ENCODE measurements around the gene ULK3. TPM values are rescaled to one million over a fixed set of nuclear protein-coding genes. Genes with fewer than 3 reads are reported as not detected.

The ULK3 gene
- polyA plus RNA-seq, 2 of the 4 experiments (the other 2 are of a cell fraction), result 28.1 to 48.9 TPM

DNA sequence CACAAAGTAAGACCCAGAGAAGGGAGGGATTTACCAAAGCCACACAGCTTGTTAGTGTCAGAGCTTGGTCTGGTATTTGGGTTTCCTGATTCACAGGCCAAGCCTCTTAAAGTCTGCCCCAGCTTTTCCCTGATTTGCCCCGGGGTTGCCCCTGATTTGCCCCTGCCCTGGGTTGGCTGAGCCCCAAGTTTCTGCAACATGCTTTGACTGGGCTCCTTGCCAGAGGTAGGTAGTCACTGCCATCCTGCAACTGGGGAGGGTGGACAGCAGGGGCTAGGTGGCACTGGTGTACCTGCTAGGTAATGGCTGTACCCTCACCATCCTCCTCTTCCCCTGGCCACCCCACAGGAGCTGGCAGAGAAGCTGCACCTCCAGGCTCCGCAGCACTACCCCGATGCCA lies 49.4 kb upstream of the ULK3 start:
- no peak overlapping the region for H3K4me3 ChIP-seq

DNA sequence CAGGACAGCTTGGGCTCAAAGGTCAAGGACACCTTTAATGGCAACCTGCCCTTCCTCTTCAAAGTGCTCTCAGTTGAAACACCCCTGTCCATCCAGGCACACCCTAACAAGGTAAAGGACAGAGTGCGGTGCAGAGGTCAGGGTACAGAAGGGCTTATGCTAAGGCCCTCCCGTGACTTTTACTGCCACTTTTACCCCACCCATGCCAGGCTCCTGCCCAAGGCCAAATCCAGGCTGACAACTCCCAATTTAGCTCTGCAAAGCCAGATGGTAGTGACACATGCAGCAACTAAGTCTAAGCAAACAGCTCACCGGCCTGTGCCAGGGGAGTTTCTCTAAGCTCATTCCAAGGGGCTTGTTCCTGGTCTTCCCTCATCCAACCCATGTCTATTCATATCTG lies 48.5 kb upstream of the ULK3 start:
- 87% methylated on average over 3 of the region's 3 CpGs for WGBS (ENCODE audit: missing lambda C conversion rate)

More for the DNA sequence above, 49.4 kb upstream of the ULK3 start:
- Histone ChIP-seq H3K4me1 (peaks cover 9% of the 10 kb centered on the region; the same call in 1 of the 3 replicates), H3K9me3 (no peaks in the 10 kb centered on the region), H3K4me2 (no peak overlapping the region), H3K27ac (no peak overlapping the region)
- 71% methylated on average over 3 of the region's 3 CpGs for WGBS (ENCODE audit: missing lambda C conversion rate)
- FAIRE-seq, result no peak
- no peak for TF ChIP-seq TP53 (CRISPR knock-in tag; IDR thresholded peaks at IDR 0.05)
- TF ChIP-seq TFCP2L1 (CRISPR knock-in tag; IDR thresholded peaks at IDR 0.05), result no peak
- TF ChIP-seq ZSCAN20 (CRISPR knock-in tag; IDR thresholded peaks at IDR 0.05), result no peak
- TF ChIP-seq, protein P1, sequence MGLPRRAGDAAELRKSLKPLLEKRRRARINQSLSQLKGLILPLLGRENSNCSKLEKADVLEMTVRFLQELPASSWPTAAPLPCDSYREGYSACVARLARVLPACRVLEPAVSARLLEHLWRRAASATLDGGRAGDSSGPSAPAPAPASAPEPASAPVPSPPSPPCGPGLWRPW (IDR thresholded peaks at IDR 0.05), result no peak
- TF ChIP-seq HDAC2 (IDR thresholded peaks at IDR 0.05), result no peak
- TF ChIP-seq CBX8 (IDR thresholded peaks at IDR 0.05), result no peak
- TF ChIP-seq RNF2 (IDR thresholded peaks at IDR 0.05; ENCODE audit: borderline replicate concordance, low read depth), result no peak
- TF ChIP-seq, protein P2, sequence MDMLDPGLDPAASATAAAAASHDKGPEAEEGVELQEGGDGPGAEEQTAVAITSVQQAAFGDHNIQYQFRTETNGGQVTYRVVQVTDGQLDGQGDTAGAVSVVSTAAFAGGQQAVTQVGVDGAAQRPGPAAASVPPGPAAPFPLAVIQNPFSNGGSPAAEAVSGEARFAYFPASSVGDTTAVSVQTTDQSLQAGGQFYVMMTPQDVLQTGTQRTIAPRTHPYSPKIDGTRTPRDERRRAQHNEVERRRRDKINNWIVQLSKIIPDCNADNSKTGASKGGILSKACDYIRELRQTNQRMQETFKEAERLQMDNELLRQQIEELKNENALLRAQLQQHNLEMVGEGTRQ (IDR thresholded peaks at IDR 0.05), result no peak
- TF ChIP-seq, protein P3, sequence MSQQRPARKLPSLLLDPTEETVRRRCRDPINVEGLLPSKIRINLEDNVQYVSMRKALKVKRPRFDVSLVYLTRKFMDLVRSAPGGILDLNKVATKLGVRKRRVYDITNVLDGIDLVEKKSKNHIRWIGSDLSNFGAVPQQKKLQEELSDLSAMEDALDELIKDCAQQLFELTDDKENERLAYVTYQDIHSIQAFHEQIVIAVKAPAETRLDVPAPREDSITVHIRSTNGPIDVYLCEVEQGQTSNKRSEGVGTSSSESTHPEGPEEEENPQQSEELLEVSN (IDR thresholded peaks at IDR 0.05; ENCODE audit: borderline replicate concordance, low read depth), result no peak
- TF ChIP-seq ESRRA (IDR thresholded peaks at IDR 0.05; ENCODE audit: borderline replicate concordance, low read length), result no peak
- TF ChIP-seq NFE2L2 (conservative IDR thresholded peaks at IDR 0.05; ENCODE audit: low read length), result no peak
- CTCF ChIA-PET, result interaction anchor here (9.2 kb wide), 1 partner anchor 9 kb away, joined by 92 read pairs; no protein-coding TSS in a partner anchor
- POLR2A ChIA-PET, result interaction anchor here (0.7 to 1.2 kb wide), 2 partner anchors 15 to 48 kb away, joined by 3 read pairs; no protein-coding TSS in a partner anchor
- no peak for ATAC-seq
- no peak for DNase-seq (ENCODE audit: low read depth in 1 of 2, low spot score in 1 of 2)

More for the DNA sequence above, 48.5 kb upstream of the ULK3 start:
- Histone ChIP-seq H3K4me3 (no peak overlapping the region), H3K4me1 (peaks cover 9% of the 10 kb centered on the region; the same call in 1 of the 3 replicates), H3K27ac (no peak overlapping the region), H3K9me3 (no peaks in the 10 kb centered on the region), H3K4me2 (no peak overlapping the region)
- FAIRE-seq, result no peak
- ChIA-PET CTCF (interaction anchor here (0.7 to 9.2 kb wide), 2 partner anchors 9 to 36 kb away, joined by 4 to 92 read pairs; no protein-coding TSS in a partner anchor), POLR2A (no interaction called here)
- no peak for DNase-seq (ENCODE audit: low read depth in 1 of 2, low spot score in 1 of 2)
- no peak for ATAC-seq
- TF ChIP-seq HOXB5 (CRISPR knock-in tag; IDR thresholded peaks at IDR 0.05) (no peak), ZFP36 (IDR thresholded peaks at IDR 0.05; ENCODE audit: borderline replicate concordance, partially characterized antibody) (no peak), MAFK (IDR thresholded peaks at IDR 0.05; ENCODE audit: partially characterized antibody) (no peak), SREBF2 (IDR thresholded peaks at IDR 0.05) (no peak), RFX5 (IDR thresholded peaks at IDR 0.05) (no peak), EHMT2 (IDR thresholded peaks at IDR 0.05; ENCODE audit: low read depth) (no peak), EP300 (IDR thresholded peaks at IDR 0.05) (no peak), BHLHE40 (IDR thresholded peaks at IDR 0.05; ENCODE audit: low read depth, low read length) (no peak), TFCP2L1 (CRISPR knock-in tag; IDR thresholded peaks at IDR 0.05) (no peak), POLR2AphosphoS2 (conservative IDR thresholded peaks at IDR 0.05; ENCODE audit: low read length) (no peak), CEBPB (IDR thresholded peaks at IDR 0.05) (no peak), MAZ (IDR thresholded peaks at IDR 0.05; ENCODE audit: borderline replicate concordance, low read depth, low read length) (no peak), CHD4 (IDR thresholded peaks at IDR 0.05; ENCODE audit: borderline replicate concordance) (no peak)
- TF ChIP-seq, protein P4, sequence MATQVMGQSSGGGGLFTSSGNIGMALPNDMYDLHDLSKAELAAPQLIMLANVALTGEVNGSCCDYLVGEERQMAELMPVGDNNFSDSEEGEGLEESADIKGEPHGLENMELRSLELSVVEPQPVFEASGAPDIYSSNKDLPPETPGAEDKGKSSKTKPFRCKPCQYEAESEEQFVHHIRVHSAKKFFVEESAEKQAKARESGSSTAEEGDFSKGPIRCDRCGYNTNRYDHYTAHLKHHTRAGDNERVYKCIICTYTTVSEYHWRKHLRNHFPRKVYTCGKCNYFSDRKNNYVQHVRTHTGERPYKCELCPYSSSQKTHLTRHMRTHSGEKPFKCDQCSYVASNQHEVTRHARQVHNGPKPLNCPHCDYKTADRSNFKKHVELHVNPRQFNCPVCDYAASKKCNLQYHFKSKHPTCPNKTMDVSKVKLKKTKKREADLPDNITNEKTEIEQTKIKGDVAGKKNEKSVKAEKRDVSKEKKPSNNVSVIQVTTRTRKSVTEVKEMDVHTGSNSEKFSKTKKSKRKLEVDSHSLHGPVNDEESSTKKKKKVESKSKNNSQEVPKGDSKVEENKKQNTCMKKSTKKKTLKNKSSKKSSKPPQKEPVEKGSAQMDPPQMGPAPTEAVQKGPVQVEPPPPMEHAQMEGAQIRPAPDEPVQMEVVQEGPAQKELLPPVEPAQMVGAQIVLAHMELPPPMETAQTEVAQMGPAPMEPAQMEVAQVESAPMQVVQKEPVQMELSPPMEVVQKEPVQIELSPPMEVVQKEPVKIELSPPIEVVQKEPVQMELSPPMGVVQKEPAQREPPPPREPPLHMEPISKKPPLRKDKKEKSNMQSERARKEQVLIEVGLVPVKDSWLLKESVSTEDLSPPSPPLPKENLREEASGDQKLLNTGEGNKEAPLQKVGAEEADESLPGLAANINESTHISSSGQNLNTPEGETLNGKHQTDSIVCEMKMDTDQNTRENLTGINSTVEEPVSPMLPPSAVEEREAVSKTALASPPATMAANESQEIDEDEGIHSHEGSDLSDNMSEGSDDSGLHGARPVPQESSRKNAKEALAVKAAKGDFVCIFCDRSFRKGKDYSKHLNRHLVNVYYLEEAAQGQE (IDR thresholded peaks at IDR 0.05), result no peak
- TF ChIP-seq, protein P5, sequence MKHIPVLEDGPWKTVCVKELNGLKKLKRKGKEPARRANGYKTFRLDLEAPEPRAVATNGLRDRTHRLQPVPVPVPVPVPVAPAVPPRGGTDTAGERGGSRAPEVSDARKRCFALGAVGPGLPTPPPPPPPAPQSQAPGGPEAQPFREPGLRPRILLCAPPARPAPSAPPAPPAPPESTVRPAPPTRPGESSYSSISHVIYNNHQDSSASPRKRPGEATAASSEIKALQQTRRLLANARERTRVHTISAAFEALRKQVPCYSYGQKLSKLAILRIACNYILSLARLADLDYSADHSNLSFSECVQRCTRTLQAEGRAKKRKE (CRISPR knock-in tag; IDR thresholded peaks at IDR 0.05; ENCODE audit: low read depth), result no peak
- TF ChIP-seq, protein P6, sequence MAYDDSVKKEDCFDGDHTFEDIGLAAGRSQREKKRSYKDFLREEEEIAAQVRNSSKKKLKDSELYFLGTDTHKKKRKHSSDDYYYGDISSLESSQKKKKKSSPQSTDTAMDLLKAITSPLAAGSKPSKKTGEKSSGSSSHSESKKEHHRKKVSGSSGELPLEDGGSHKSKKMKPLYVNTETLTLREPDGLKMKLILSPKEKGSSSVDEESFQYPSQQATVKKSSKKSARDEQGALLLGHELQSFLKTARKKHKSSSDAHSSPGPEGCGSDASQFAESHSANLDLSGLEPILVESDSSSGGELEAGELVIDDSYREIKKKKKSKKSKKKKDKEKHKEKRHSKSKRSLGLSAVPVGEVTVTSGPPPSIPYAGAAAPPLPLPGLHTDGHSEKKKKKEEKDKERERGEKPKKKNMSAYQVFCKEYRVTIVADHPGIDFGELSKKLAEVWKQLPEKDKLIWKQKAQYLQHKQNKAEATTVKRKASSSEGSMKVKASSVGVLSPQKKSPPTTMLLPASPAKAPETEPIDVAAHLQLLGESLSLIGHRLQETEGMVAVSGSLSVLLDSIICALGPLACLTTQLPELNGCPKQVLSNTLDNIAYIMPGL (CRISPR knock-in tag; IDR thresholded peaks at IDR 0.05; ENCODE audit: borderline replicate concordance), result no peak
